Stimulated activated CD4-positive, alpha-beta T cell treated with anti-CD3 and anti-CD28 coated beads, Interleukin-12 subunit alpha, Interleukin-12 subunit beta, amount 100 ng/mL, for 24 hours (primary cell): ENCODE measurements around the gene SDF4.

ENCODE experiments used
- DNase-seq, 2 experiments: peaks; one replicate each; pipeline ENCODE4 v3.0.0-alpha.2; 2020; ENCODE audit warnings: low read depth in 2 of 2

The SDF4 gene

GRCh38 chr1:1167398-1167821, 64.4 kb downstream of the SDF4 start:
- no peak for DNase-seq
